Mesendoderm (in vitro differentiated cells): ENCODE data around the gene CHST11.

ENCODE experiments used
- DNase-seq: peaks from one replicate; pipeline ENCODE4 v3.0.0; 2013
- H2AK5ac ChIP-seq: 2 replicates; pipeline ENCODE4 v1.6.1; 2013; ENCODE audit warnings: low read length, inconsistent platforms
- H2BK120ac ChIP-seq: 2 replicates; pipeline ENCODE4 v1.6.1; 2013; ENCODE audit warnings: low read depth, mild to moderate bottlenecking, low read length, moderate library complexity, mixed read lengths
- H2BK15ac ChIP-seq: replicated peaks from 2 replicates; pipeline ENCODE4 v1.6.1; 2013; ENCODE audit warnings: low read depth, mild to moderate bottlenecking, moderate library complexity
- H2BK5ac ChIP-seq: 2 replicates; pipeline ENCODE4 v1.6.1; 2013; ENCODE audit warnings: low read length, inconsistent platforms
- H3K18ac ChIP-seq: 2 replicates; pipeline ENCODE4 v1.6.1; 2013; ENCODE audit warnings: mild to moderate bottlenecking, low read length, mixed read lengths
- H3K23ac ChIP-seq: one replicate; pipeline ENCODE4 v1.6.1; 2013; ENCODE audit warnings: low read length
- H3K27ac ChIP-seq: 2 replicates; pipeline ENCODE4 v1.5.1; 2013; ENCODE audit warnings: low read depth, mild to moderate bottlenecking, inconsistent platforms, low read length, moderate library complexity
- H3K27me3 ChIP-seq: 2 replicates; pipeline ENCODE4 v1.6.1; 2013; ENCODE audit warnings: low read length, control low read depth, mild to moderate bottlenecking, inconsistent platforms; ENCODE audit not compliant: insufficient read depth, poor library complexity
- H3K36me3 ChIP-seq: 2 replicates; pipeline ENCODE4 v1.6.1; 2013; ENCODE audit warnings: low read length, inconsistent platforms; ENCODE audit not compliant: control insufficient read depth, insufficient read depth
- H3K4ac ChIP-seq: one replicate; pipeline ENCODE4 v1.6.1; 2013; ENCODE audit warnings: low read depth, mild to moderate bottlenecking, low read length, moderate library complexity
- H3K4me1 ChIP-seq: 2 replicates; pipeline ENCODE4 v1.6.1; 2013; ENCODE audit warnings: low read depth, low read length, inconsistent platforms; ENCODE audit not compliant: control insufficient read depth
- H3K4me2 ChIP-seq: 2 replicates; pipeline ENCODE4 v1.6.1; 2013; ENCODE audit warnings: low read length
- H3K4me3 ChIP-seq: 2 replicates; pipeline ENCODE4 v1.5.1; 2013; ENCODE audit warnings: mild to moderate bottlenecking, low read length
- H3K56ac ChIP-seq: one replicate; pipeline ENCODE4 v1.6.1; 2013; ENCODE audit warnings: low read length
- H3K79me1 ChIP-seq: 2 replicates; pipeline ENCODE4 v1.6.1; 2013; ENCODE audit warnings: low read length, inconsistent platforms
- H3K79me2 ChIP-seq: 2 replicates; pipeline ENCODE4 v1.6.1; 2013; ENCODE audit warnings: mild to moderate bottlenecking, low read length; ENCODE audit not compliant: control insufficient read depth, insufficient read depth
- H3K9ac ChIP-seq: 2 replicates; pipeline ENCODE4 v1.6.1; 2013; ENCODE audit warnings: low read length, inconsistent platforms
- H4K5ac ChIP-seq: one replicate; pipeline ENCODE4 v1.6.1; 2013; ENCODE audit warnings: low read length
- H4K8ac ChIP-seq: one replicate; pipeline ENCODE4 v1.6.1; 2013; ENCODE audit warnings: low read depth, mild to moderate bottlenecking, control low read depth, low read length, moderate library complexity
- WGBS: extraction: QIAGEN DNeasy Blood & Tissue Kit; methylation state at CpG from one replicate; pipeline ENCODE4 v1.1.7; 2013; ENCODE audit warnings: low lambda C conversion rate, missing lambda C conversion rate; ENCODE audit not compliant: insufficient coverage; ENCODE audit errors: extremely low coverage; 5-methylcytosine and 5-hydroxymethylcytosine counted together

CHST11 gene

DNA sequence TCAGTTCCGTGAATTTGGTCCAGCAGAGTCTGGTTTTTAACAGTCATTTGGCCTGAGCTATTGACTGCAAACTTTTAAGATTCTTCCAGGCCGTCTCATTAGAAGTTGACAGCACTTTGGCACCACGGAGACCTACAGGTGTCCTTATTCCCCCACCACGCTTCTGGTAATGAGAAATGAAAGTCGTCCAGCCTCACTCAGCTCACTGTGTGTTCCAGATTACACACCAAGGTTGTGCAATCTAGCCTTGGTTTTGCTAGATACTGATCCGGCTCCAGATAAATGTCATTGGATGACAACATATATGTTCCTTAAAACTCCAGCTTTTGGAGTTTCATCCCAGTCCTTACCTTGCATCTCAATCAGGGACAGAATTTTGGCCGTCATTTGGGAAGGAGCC, 210.4 kb downstream of the CHST11 start:
- no CpG with 5 or more reads among the region's 7 CpGs for WGBS

DNA sequence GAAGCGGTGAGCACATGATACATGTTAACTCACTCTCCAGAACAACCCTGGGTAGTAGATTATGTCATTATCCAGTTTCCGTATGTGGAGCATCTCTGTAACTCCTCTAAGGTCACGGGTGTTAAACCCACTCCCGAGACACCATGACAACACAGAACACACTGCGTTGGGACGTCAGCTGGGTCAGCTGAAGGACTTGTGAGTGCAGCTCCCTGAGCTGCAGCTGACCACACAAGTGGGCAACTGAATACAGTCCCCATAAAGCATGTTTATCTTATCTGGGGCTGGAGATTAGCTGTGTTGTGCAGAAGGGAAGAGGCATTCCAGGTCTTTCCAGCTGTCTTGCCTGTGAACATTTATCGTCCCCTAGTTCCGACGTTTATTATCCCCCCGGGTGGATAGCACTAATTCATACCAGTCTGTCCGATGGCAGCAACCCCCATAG, 211.5 kb downstream of the CHST11 start:
- no CpG with 5 or more reads among the region's 11 CpGs for WGBS
- Histone ChIP-seq H3K9ac (no peak overlapping the region), H3K4me2 (no peak overlapping the region), H3K79me1 (no peaks in the 10 kb centered on the region), H4K8ac (no peak overlapping the region), H2AK5ac (no peak overlapping the region), H3K27me3 (no peaks in the 10 kb centered on the region), H3K36me3 (no peaks in the 10 kb centered on the region), H3K18ac (no peak overlapping the region), H3K4me3 (no peak overlapping the region), H2BK15ac (no peak overlapping the region), H3K4ac (no peak overlapping the region), H3K23ac (no peak overlapping the region), H4K5ac (no peak overlapping the region), H2BK5ac (no peak overlapping the region), H3K4me1 (peaks cover 12% of the 10 kb centered on the region), H3K79me2 (no peaks in the 10 kb centered on the region), H3K27ac (no peak overlapping the region), H3K56ac (no peak overlapping the region), H2BK120ac (no peak overlapping the region)
- peak; percentile 48 for DNase-seq

More for the DNA sequence above, 210.4 kb downstream of the CHST11 start:
- H3K18ac ChIP-seq = no peak overlapping the region
- no peaks in the 10 kb centered on the region for H3K36me3 ChIP-seq
- H3K79me2 ChIP-seq = no peaks in the 10 kb centered on the region
- no peak overlapping the region for H3K56ac ChIP-seq
- no peak overlapping the region for H4K8ac ChIP-seq
- H4K5ac ChIP-seq = no peak overlapping the region
- H2BK120ac ChIP-seq = no peak overlapping the region
- no peak overlapping the region for H3K4ac ChIP-seq
- no peak overlapping the region for H2BK5ac ChIP-seq
- peaks cover 10% of the 10 kb centered on the region for H3K4me1 ChIP-seq
- H3K4me2 ChIP-seq = no peak overlapping the region
- no peak overlapping the region for H3K4me3 ChIP-seq
- no peak overlapping the region for H2BK15ac ChIP-seq
- H2AK5ac ChIP-seq = no peak overlapping the region
- no peaks in the 10 kb centered on the region for H3K27me3 ChIP-seq
- H3K27ac ChIP-seq = no peak overlapping the region
- no peak overlapping the region for H3K9ac ChIP-seq
- H3K23ac ChIP-seq = no peak overlapping the region
- H3K79me1 ChIP-seq = no peaks in the 10 kb centered on the region
- DNase-seq = no peak

- H4K5ac ChIP-seq = no peak overlapping the region
- no peak overlapping the region for H2BK15ac ChIP-seq
- H3K18ac ChIP-seq = no peak overlapping the region
- DNase-seq = peak; percentile 40
- no peaks in the 10 kb centered on the region for H3K27me3 ChIP-seq
- H3K27ac ChIP-seq = no peak overlapping the region
- peaks cover 12% of the 10 kb centered on the region for H3K4me1 ChIP-seq
- H3K23ac ChIP-seq = no peak overlapping the region
- no peaks in the 10 kb centered on the region for H3K36me3 ChIP-seq
- H2BK5ac ChIP-seq = no peak overlapping the region
- no peaks in the 10 kb centered on the region for H3K79me1 ChIP-seq
- H3K4ac ChIP-seq = no peak overlapping the region
- H3K56ac ChIP-seq = no peak overlapping the region
- no peak overlapping the region for H3K4me3 ChIP-seq
- H3K79me2 ChIP-seq = no peaks in the 10 kb centered on the region
- no peak overlapping the region for H4K8ac ChIP-seq
- WGBS = no CpG with 5 or more reads among the region's 19 CpGs
- H3K9ac ChIP-seq = no peak overlapping the region
- no peak overlapping the region for H2BK120ac ChIP-seq
- H3K4me2 ChIP-seq = no peak overlapping the region
- no peak overlapping the region for H2AK5ac ChIP-seq
Observed at GRCh38 chr12:104669089-104669721, 212.5 kb downstream of the CHST11 start.

- H3K9ac ChIP-seq = no peak overlapping the region
- H4K8ac ChIP-seq = no peak overlapping the region
- no peaks in the 10 kb centered on the region for H3K36me3 ChIP-seq
- H3K4me3 ChIP-seq = no peak overlapping the region
- H3K4me1 ChIP-seq = peaks cover 12% of the 10 kb centered on the region
- WGBS = no CpG with 5 or more reads among the region's 6 CpGs
- H2BK120ac ChIP-seq = no peak overlapping the region
- no peak overlapping the region for H2AK5ac ChIP-seq
- H2BK5ac ChIP-seq = no peak overlapping the region
- H3K56ac ChIP-seq = no peak overlapping the region
- H2BK15ac ChIP-seq = no peak overlapping the region
- no peak overlapping the region for H3K18ac ChIP-seq
- no peak overlapping the region for H3K4me2 ChIP-seq
- H3K27me3 ChIP-seq = no peaks in the 10 kb centered on the region
- no peak for DNase-seq
- H3K79me1 ChIP-seq = no peaks in the 10 kb centered on the region
- H3K79me2 ChIP-seq = no peaks in the 10 kb centered on the region
- no peak overlapping the region for H3K27ac ChIP-seq
- no peak overlapping the region for H3K23ac ChIP-seq
- no peak overlapping the region for H3K4ac ChIP-seq
- no peak overlapping the region for H4K5ac ChIP-seq
Observed at GRCh38 chr12:104669851-104670337, 213.1 kb downstream of the CHST11 start.

GRCh38 chr12:104670439-104671408, 214.0 kb downstream of the CHST11 start:
- Histone ChIP-seq H3K79me2 (no peaks in the 10 kb centered on the region), H3K27ac (no peak overlapping the region), H3K36me3 (no peaks in the 10 kb centered on the region), H3K18ac (peak overlapping the region; percentile 43), H3K9ac (no peak overlapping the region), H4K8ac (no peak overlapping the region), H2BK5ac (no peak overlapping the region), H2BK15ac (no peak overlapping the region), H4K5ac (no peak overlapping the region), H3K4me3 (no peak overlapping the region), H3K4me1 (peaks cover 12% of the 10 kb centered on the region), H2AK5ac (peak overlapping the region; percentile 15), H3K79me1 (no peaks in the 10 kb centered on the region), H3K4ac (no peak overlapping the region), H3K27me3 (no peaks in the 10 kb centered on the region), H3K23ac (no peak overlapping the region), H3K56ac (no peak overlapping the region), H3K4me2 (no peak overlapping the region), H2BK120ac (no peak overlapping the region)
- DNase-seq = no peak
- WGBS = 100% methylated on average over 1 of the region's 6 CpGs
